Activated CD8-positive, alpha-beta T cell treated with anti-CD3 and anti-CD28 coated beads for 36 hours (primary cell): ENCODE data around the gene LBHD2. TPM values are rescaled to one million over a fixed set of nuclear protein-coding genes. Genes with fewer than 3 reads are reported as not detected.
A peak's percentile ranks its signal among the peaks of the same experiment; 100 is the strongest.

Experiments used
- ATAC-seq: fragments of 200-7000 bp; cut with Tn5 transposase; one replicate; pipeline ENCODE4 v1.10.0; 2021; ENCODE audit warnings: mild to moderate bottlenecking, moderate library complexity
- CTCF ChIA-PET: fragments of 350-600 bp; sonication (Branson Sonifier 250); formaldehyde crosslinking; loops from one replicate; lab custom pipeline; 2021; ENCODE audit warnings: antibody characterized with exemption; lab: Charles Lee
- POLR2A ChIA-PET: fragments of 350-600 bp; sonication (Branson Sonifier 250); formaldehyde crosslinking; loops from one replicate; lab custom pipeline; 2021; ENCODE audit warnings: antibody characterized with exemption; lab: Charles Lee
- DNase-seq: peaks from one replicate; pipeline ENCODE4 v3.0.0-alpha.2; 2020
- H3K27ac Mint-ChIP-seq: one replicate; pipeline ENCODE4 v1.8.0; 2021; ENCODE audit warnings: mild to moderate bottlenecking, mixed read lengths
- H3K27me3 Mint-ChIP-seq: one replicate; pipeline ENCODE4 v1.8.0; 2021; ENCODE audit warnings: mixed read lengths
- H3K36me3 Mint-ChIP-seq: one replicate; pipeline ENCODE4 v1.8.0; 2021; ENCODE audit warnings: low read depth, mixed read lengths
- H3K4me1 Mint-ChIP-seq: one replicate; pipeline ENCODE4 v1.8.0; 2021; ENCODE audit warnings: low read depth, mixed read lengths
- H3K4me3 Mint-ChIP-seq: one replicate; pipeline ENCODE4 v1.8.0; 2021; ENCODE audit warnings: mild to moderate bottlenecking, moderate library complexity, mixed read lengths
- H3K9me3 Mint-ChIP-seq: one replicate; pipeline ENCODE4 v1.8.0; 2021; ENCODE audit warnings: mixed read lengths
- intact Hi-C: fragments of 100-400 bp; cut with micrococcal nuclease; formaldehyde crosslinking; loops from one replicate; pipeline ENCODE4 v1.10.0; 2022
- total RNA-seq, 2 experiments: library from RNA; stranded (reverse); gene quantifications; one replicate each; pipeline ENCODE4 v1.2.3, GENCODE V29; 2021
- TF ChIP-seq, protein P1 (sequence below): fragments of 200-600 bp; IDR thresholded peaks from one replicate; pipeline ENCODE4 v1.8.0; 2022; ENCODE audit warnings: antibody characterized with exemption, mild to moderate bottlenecking

LBHD2 gene
- total RNA-seq, 2 experiments from 2014 or later: not detected

- no peak for ATAC-seq
- intact Hi-C loops: no loop called here
- TF ChIP-seq, protein P1, sequence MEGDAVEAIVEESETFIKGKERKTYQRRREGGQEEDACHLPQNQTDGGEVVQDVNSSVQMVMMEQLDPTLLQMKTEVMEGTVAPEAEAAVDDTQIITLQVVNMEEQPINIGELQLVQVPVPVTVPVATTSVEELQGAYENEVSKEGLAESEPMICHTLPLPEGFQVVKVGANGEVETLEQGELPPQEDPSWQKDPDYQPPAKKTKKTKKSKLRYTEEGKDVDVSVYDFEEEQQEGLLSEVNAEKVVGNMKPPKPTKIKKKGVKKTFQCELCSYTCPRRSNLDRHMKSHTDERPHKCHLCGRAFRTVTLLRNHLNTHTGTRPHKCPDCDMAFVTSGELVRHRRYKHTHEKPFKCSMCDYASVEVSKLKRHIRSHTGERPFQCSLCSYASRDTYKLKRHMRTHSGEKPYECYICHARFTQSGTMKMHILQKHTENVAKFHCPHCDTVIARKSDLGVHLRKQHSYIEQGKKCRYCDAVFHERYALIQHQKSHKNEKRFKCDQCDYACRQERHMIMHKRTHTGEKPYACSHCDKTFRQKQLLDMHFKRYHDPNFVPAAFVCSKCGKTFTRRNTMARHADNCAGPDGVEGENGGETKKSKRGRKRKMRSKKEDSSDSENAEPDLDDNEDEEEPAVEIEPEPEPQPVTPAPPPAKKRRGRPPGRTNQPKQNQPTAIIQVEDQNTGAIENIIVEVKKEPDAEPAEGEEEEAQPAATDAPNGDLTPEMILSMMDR: no peak
- no peak overlapping the region for H3K27ac Mint-ChIP-seq
- H3K36me3 Mint-ChIP-seq: no peaks in the 10 kb centered on the region
- H3K27me3 Mint-ChIP-seq: peaks cover 20% of the 10 kb centered on the region
- ChIA-PET POLR2A (no interaction called here), CTCF (interaction anchor here (0.7 kb wide), 1 partner anchor 15 kb away, joined by 3 read pairs; no protein-coding TSS in a partner anchor)
- DNase-seq: no peak
- peaks cover under 1% of the 10 kb centered on the region for H3K4me1 Mint-ChIP-seq
- H3K4me3 Mint-ChIP-seq: no peak overlapping the region
- H3K9me3 Mint-ChIP-seq: no peaks in the 10 kb centered on the region
Observed at GRCh38 chr14:103050935-103051334, 33.1 kb upstream of the LBHD2 start.

- no peak overlapping the region for H3K27ac Mint-ChIP-seq
- ATAC-seq (no peak), DNase-seq (no peak)
- POLR2A ChIA-PET: no interaction called here
- no peak overlapping the region for H3K4me3 Mint-ChIP-seq
- H3K27me3 Mint-ChIP-seq: peaks cover 19% of the 10 kb centered on the region
- intact Hi-C loops: no loop called here
- H3K36me3 Mint-ChIP-seq: no peaks in the 10 kb centered on the region
- CTCF ChIA-PET: interaction anchor here (1.8 kb wide), 1 partner anchor 22 kb away, joined by 5 read pairs; no protein-coding TSS in a partner anchor
- H3K4me1 Mint-ChIP-seq: peaks cover 2% of the 10 kb centered on the region
- TF ChIP-seq, protein P1: no peak
- H3K9me3 Mint-ChIP-seq: no peaks in the 10 kb centered on the region
Observed at GRCh38 chr14:103052407-103052806, 31.6 kb upstream of the LBHD2 start.

DNA sequence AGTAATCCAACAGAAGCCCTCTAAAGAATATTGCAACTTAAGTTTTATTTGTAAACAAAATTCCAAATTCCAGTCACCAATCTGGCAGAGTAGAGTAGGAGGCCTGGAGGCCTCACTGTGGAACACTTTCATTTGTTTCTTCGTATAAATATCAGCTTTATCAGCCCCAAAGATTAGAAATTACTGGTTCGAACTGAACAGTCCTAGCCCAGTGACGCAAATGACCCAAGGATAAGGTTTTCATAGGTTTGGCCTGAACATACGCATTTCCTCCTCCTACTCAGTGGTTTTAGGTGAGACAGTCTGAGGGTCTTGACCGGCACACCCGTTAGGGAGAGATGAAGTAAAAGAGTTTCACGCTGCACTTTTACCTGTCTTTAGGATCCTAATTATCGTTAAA lies 28.3 kb upstream of the LBHD2 start:
- Mint-ChIP-seq H3K4me3 (peak overlapping the region; percentile 17), H3K36me3 (no peaks in the 10 kb centered on the region)

DNA sequence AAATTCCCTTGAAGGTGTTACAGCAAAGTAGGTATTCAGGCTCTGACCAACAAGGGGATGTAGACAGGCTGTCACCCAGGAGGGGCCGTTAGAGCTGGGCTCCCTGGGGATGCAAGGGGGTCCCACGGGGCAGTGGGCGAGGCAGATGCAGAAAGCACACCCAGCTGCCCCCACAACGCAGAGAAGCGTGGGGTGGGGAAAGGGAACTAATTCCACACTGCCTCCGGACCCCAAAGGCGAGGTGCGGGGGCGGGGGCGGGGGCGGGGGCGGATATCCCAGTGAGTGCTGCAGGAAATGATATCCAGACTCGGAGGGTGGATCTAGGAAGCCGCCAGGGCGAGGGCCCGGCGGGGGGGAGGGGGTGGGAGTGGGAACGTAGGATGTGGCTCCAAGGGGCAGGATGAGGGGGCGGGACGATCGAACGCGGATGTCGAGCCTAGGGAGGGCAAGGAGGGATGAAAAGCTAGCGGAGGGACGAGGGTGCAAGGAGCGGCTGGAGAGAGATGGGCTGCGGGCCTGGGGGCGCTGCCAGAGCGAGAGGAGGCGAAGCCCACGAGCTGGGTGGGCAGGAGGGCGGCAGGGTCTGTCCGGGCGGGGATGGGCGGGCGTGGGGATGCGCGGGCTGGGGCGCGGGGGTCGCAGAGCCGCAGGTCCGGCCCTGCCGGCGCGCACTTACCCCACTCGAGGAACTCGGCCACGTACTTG lies 27.5 kb upstream of the LBHD2 start:
- Mint-ChIP-seq H3K4me1 (peaks cover 2% of the 10 kb centered on the region), H3K27me3 (peaks cover 39% of the 10 kb centered on the region), H3K36me3 (no peaks in the 10 kb centered on the region), H3K27ac (no peak overlapping the region), H3K9me3 (no peaks in the 10 kb centered on the region), H3K4me3 (peak overlapping the region; percentile 32)
- intact Hi-C loops: no loop called here
- ChIA-PET POLR2A (no interaction called here), CTCF (no interaction called here)
- TF ChIP-seq, protein P1: no peak
- DNase-seq (no peak), ATAC-seq (no peak)

More for the DNA sequence above, 28.3 kb upstream of the LBHD2 start:
- Mint-ChIP-seq H3K9me3 (no peaks in the 10 kb centered on the region), H3K4me1 (peaks cover 2% of the 10 kb centered on the region), H3K27me3 (peaks cover 40% of the 10 kb centered on the region), H3K27ac (no peak overlapping the region)
- DNase-seq: no peak
- ATAC-seq: no peak
- POLR2A ChIA-PET: no interaction called here
- TF ChIP-seq, protein P1: no peak
- intact Hi-C loops: no loop called here
- CTCF ChIA-PET: no interaction called here

DNA sequence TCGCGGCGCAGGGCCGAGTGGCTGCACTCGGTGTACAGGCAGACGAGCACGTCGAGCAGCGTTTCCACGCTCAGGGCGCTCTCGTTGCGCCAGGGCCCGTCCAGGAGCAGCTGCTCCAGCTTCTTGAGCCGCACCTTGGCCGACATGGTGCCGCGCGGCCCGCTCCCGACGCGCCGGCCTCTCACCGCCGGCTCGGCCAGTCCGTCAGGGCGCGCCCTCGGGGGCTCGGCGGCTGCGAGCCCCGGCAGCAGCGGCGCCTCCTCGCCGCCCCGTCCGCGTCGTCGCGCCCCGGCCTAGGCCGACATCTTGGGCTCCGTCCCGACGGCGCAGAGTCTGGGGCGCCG lies 27.0 kb upstream of the LBHD2 start:
- Mint-ChIP-seq H3K4me1 (peaks cover 2% of the 10 kb centered on the region), H3K36me3 (no peaks in the 10 kb centered on the region), H3K27ac (no peak overlapping the region), H3K9me3 (no peaks in the 10 kb centered on the region), H3K27me3 (peaks cover 37% of the 10 kb centered on the region), H3K4me3 (no peak overlapping the region)
- DNase-seq (no peak), ATAC-seq (peak; percentile 21)
- ChIA-PET POLR2A (no interaction called here), CTCF (no interaction called here)
- TF ChIP-seq, protein P1: no peak
- intact Hi-C loops: no loop called here
